GM23338 (cell line): ENCODE results near the gene SHB. TPM values are rescaled to one million over a fixed set of nuclear protein-coding genes. Genes with fewer than 3 reads are reported as not detected.

Experiments used
- ATAC-seq: fragments of 200-7000 bp; cut with Tn5 transposase; 3 replicates; pipeline ENCODE4 v1.9.1; 2020
- DNase-seq: peaks from one replicate; pipeline ENCODE4 v3.0.0-alpha.2; 2015; ENCODE audit warnings: low spot score
- H2AFZ ChIP-seq: fragments of 200-600 bp; sonication (generic); 2 replicates; pipeline ENCODE4 v1.8.0; 2016; ENCODE audit warnings: antibody characterized with exemption, mild to moderate bottlenecking, moderate library complexity
- H3F3A ChIP-seq: fragments of 200-600 bp; sonication (generic); replicated peaks from 2 replicates; pipeline ENCODE4 v1.8.0; 2017; ENCODE audit warnings: antibody characterized with exemption, mixed run types, low read depth
- H3K27ac ChIP-seq: fragments of 200-600 bp; sonication (generic); 2 replicates; pipeline ENCODE4 v1.6.1; 2016; ENCODE audit warnings: low read depth
- H3K27me3 ChIP-seq: fragments of 200-600 bp; sonication (generic); 2 replicates; pipeline ENCODE4 v1.8.0; 2016; ENCODE audit warnings: mild to moderate bottlenecking, mixed run types, moderate library complexity; ENCODE audit not compliant: insufficient read depth
- H3K36me3 ChIP-seq: fragments of 200-600 bp; sonication (generic); 2 replicates; pipeline ENCODE4 v1.8.0; 2016; ENCODE audit warnings: mild to moderate bottlenecking; ENCODE audit not compliant: insufficient read depth
- H3K4me1 ChIP-seq: fragments of 200-600 bp; sonication (generic); 2 replicates; pipeline ENCODE4 v1.8.0; 2016; ENCODE audit warnings: mild to moderate bottlenecking, moderate library complexity; ENCODE audit not compliant: insufficient read depth
- H3K4me2 ChIP-seq: fragments of 200-600 bp; sonication (generic); 2 replicates; pipeline ENCODE4 v1.7.1; 2017; ENCODE audit warnings: mixed run types
- H3K4me3 ChIP-seq: fragments of 200-600 bp; sonication (generic); 2 replicates; pipeline ENCODE4 v1.6.1; 2016; ENCODE audit warnings: mixed run types
- H3K79me2 ChIP-seq: fragments of 200-600 bp; sonication (generic); replicated peaks from 2 replicates; pipeline ENCODE4 v1.8.0; 2017; ENCODE audit warnings: mild to moderate bottlenecking; ENCODE audit not compliant: insufficient read depth
- H3K9me2 ChIP-seq: fragments of 200-600 bp; sonication (generic); 2 replicates; pipeline ENCODE4 v1.8.0; 2017; ENCODE audit not compliant: insufficient read depth
- H4K20me1 ChIP-seq: fragments of 200-600 bp; sonication (generic); replicated peaks from 2 replicates; pipeline ENCODE4 v1.8.0; 2017; ENCODE audit warnings: mild to moderate bottlenecking; ENCODE audit not compliant: insufficient read depth
- H3K27ac Mint-ChIP-seq: 2 replicates; pipeline ENCODE4 v1.8.0; 2020; ENCODE audit warnings: inconsistent platforms, mild to moderate bottlenecking, moderate library complexity, mixed read lengths
- H3K27me3 Mint-ChIP-seq: 3 replicates; pipeline ENCODE4 v1.8.0; 2022; ENCODE audit warnings: low read depth, mild to moderate bottlenecking, moderate library complexity, mixed read lengths, inconsistent platforms; ENCODE audit not compliant: insufficient read depth, poor library complexity
- H3K36me3 Mint-ChIP-seq: 3 replicates; pipeline ENCODE4 v1.8.0; 2021; ENCODE audit warnings: low read depth, mild to moderate bottlenecking, inconsistent platforms, moderate library complexity, mixed read lengths
- H3K4me1 Mint-ChIP-seq: 3 replicates; pipeline ENCODE4 v1.8.0; 2020; ENCODE audit warnings: mild to moderate bottlenecking, inconsistent platforms, mixed read lengths
- H3K4me3 Mint-ChIP-seq: 3 replicates; pipeline ENCODE4 v1.8.0; 2021; ENCODE audit warnings: moderate library complexity, mild to moderate bottlenecking, inconsistent platforms, mixed read lengths
- H3K9me3 Mint-ChIP-seq: 3 replicates; pipeline ENCODE4 v1.8.0; 2020; ENCODE audit warnings: moderate library complexity, mild to moderate bottlenecking, inconsistent platforms, mixed read lengths
- CREB1 ChIP-seq: fragments of 250-450 bp; sonication (Bioruptor Pico); IDR thresholded peaks from 2 replicates; pipeline ENCODE4 v1.5.0; 2020; ENCODE audit warnings: low read depth, mild to moderate bottlenecking, moderate library complexity
- CTCF ChIP-seq, 2 experiments: fragments of 200-600 bp in 1 of 2; sonication (generic) in 1 of 2; conservative IDR thresholded peaks; 2 replicates each; pipeline versions ENCODE4 v1.5.1 to v1.6.1; 2016 to 2017; ENCODE audit warnings: antibody characterized with exemption in 2 of 2, low read depth in 2 of 2, mild to moderate bottlenecking in 2 of 2, moderate library complexity in 1 of 2
- EZH2 ChIP-seq: fragments of 200-600 bp; sonication (generic); IDR thresholded peaks from one replicate; pipeline ENCODE4 v1.8.0; 2017; ENCODE audit warnings: antibody characterized with exemption, mild to moderate bottlenecking, low read depth; ENCODE audit not compliant: unreplicated experiment
- EZH2phosphoT487 ChIP-seq: fragments of 200-600 bp; sonication (generic); IDR thresholded peaks from one replicate; pipeline ENCODE4 v1.8.1; 2018; ENCODE audit warnings: antibody characterized with exemption; ENCODE audit not compliant: unreplicated experiment
- JUNB ChIP-seq: IDR thresholded peaks from one replicate; pipeline ENCODE4 v1.6.1; 2016; ENCODE audit warnings: antibody characterized with exemption; ENCODE audit not compliant: unreplicated experiment
- NANOG ChIP-seq: IDR thresholded peaks from 2 replicates; pipeline ENCODE4 v1.6.1; 2016; ENCODE audit warnings: antibody characterized with exemption, borderline replicate concordance
- REST ChIP-seq: IDR thresholded peaks from one replicate; pipeline ENCODE4 v1.6.1; 2018; ENCODE audit warnings: antibody characterized with exemption; ENCODE audit not compliant: unreplicated experiment
- ZNF114 ChIP-seq: fragments of 250-450 bp; sonication (Bioruptor Pico); IDR thresholded peaks from 2 replicates; pipeline ENCODE4 v1.5.0; 2020; ENCODE audit warnings: mild to moderate bottlenecking, moderate library complexity
- ZNF331 ChIP-seq: fragments of 250-450 bp; sonication (Bioruptor Pico); IDR thresholded peaks from 2 replicates; pipeline ENCODE4 v1.5.0; 2020; ENCODE audit warnings: low read depth, mild to moderate bottlenecking, moderate library complexity
- polyA plus RNA-seq: library from polyadenylated mRNA; unstranded; fragments of >200 nt; fragmentation: Nextera tagmentation; extraction: Ambion mirVana; gene quantifications from 2 replicates; pipeline ENCODE4 v1.2.1, GENCODE V29; 2016
- total RNA-seq: library from RNA; depleted of rRNA; stranded (reverse); fragments of >200 nt; shearing (Covaris generic); gene quantifications from 2 replicates; pipeline ENCODE4 v1.2.3, GENCODE V29; 2014

Gene SHB
- total and polyA plus RNA-seq, 2 experiments from 2014 or later, result 1.5 to 14.0 TPM

GRCh38 chr9:37925786-37926736 lies 143.0 kb downstream of the SHB start:
- Histone ChIP-seq H3K79me2 (no peaks in the 10 kb centered on the region), H3K27me3 (no peaks in the 10 kb centered on the region), H3K4me2 (no peak overlapping the region), H3K4me3 (no peak overlapping the region), H3K4me1 (peaks cover 6% of the 10 kb centered on the region; the same call in 1 of the 2 replicates), H2AFZ (no peak overlapping the region), H3K36me3 (no peaks in the 10 kb centered on the region), H3K27ac (no peak overlapping the region), H3K9me2 (0 out of 2 replicates have a peak, but pooled peaks cover 5% of the 10 kb centered on the region), H4K20me1 (no peaks in the 10 kb centered on the region), H3F3A (no peaks in the 10 kb centered on the region)
- no peak for DNase-seq
- H3K27ac Mint-ChIP-seq, result peak overlapping the region; percentile 16; the same call in 1 of the 2 replicates
- H3K4me3 Mint-ChIP-seq, result no peak overlapping the region
- H3K4me1 Mint-ChIP-seq, result peaks cover 42% of the 10 kb centered on the region
- peaks cover 11% of the 10 kb centered on the region for H3K27me3 Mint-ChIP-seq
- no peaks in the 10 kb centered on the region for H3K36me3 Mint-ChIP-seq
- H3K9me3 Mint-ChIP-seq, result no peaks in the 10 kb centered on the region; the same call in 2 of the 3 replicates
- TF ChIP-seq EZH2 (no peak), CREB1 (CRISPR knock-in tag) (no peak), REST (no peak), ZNF114 (CRISPR knock-in tag) (no peak), CTCF (conservative IDR thresholded peaks at IDR 0.05; ENCODE audit: low read depth in 2 of 2) (no peak), NANOG (no peak)
- ATAC-seq, result no peak

GRCh38 chr9:37925006-37925405 lies 144.0 kb downstream of the SHB start:
- Histone ChIP-seq H3K4me2 (no peak overlapping the region), H3K27ac (no peak overlapping the region), H3K27me3 (no peaks in the 10 kb centered on the region), H3K4me3 (no peak overlapping the region), H3K79me2 (no peaks in the 10 kb centered on the region), H3K9me2 (no peaks in the 10 kb centered on the region), H4K20me1 (no peaks in the 10 kb centered on the region), H3K4me1 (peaks cover 6% of the 10 kb centered on the region; the same call in 1 of the 2 replicates), H2AFZ (no peak overlapping the region), H3K36me3 (no peaks in the 10 kb centered on the region), H3F3A (no peaks in the 10 kb centered on the region)
- H3K4me3 Mint-ChIP-seq, result no peak overlapping the region
- H3K4me1 Mint-ChIP-seq, result peaks cover 51% of the 10 kb centered on the region
- no peaks in the 10 kb centered on the region for H3K36me3 Mint-ChIP-seq
- DNase-seq (no peak), ATAC-seq (no peak)
- H3K27ac Mint-ChIP-seq, result no peak overlapping the region
- peaks cover 11% of the 10 kb centered on the region for H3K27me3 Mint-ChIP-seq
- no peaks in the 10 kb centered on the region for H3K9me3 Mint-ChIP-seq
- TF ChIP-seq ZNF331 (no peak), EZH2phosphoT487 (no peak), ZNF114 (CRISPR knock-in tag) (no peak), JUNB (no peak)
